Neural cell (in vitro differentiated cells): Measurements from ENCODE around the gene UNK. TPM values are rescaled to one million over a fixed set of nuclear protein-coding genes. Genes with fewer than 3 reads are reported as not detected.

Source experiments
- H2AFZ ChIP-seq: fragments of 200-600, 300-800 bp; sonication (generic), shearing (Covaris generic); 2 replicates; pipeline ENCODE4 v1.6.0; 2014; ENCODE audit warnings: low read depth, mild to moderate bottlenecking, antibody characterized with exemption, low read length, moderate library complexity
- H3F3A ChIP-seq: fragments of 200-600 bp; shearing (Covaris generic); 2 replicates; pipeline ENCODE4 v1.6.1; 2016; ENCODE audit warnings: mild to moderate bottlenecking, moderate library complexity, mixed read lengths, antibody characterized with exemption, low read length; ENCODE audit not compliant: insufficient read depth, poor library complexity, severe bottlenecking
- H3K27ac ChIP-seq: fragments of 200-600, 300-800 bp; sonication (generic), shearing (Covaris generic); 2 replicates; pipeline ENCODE4 v1.5.1; 2014; ENCODE audit warnings: mild to moderate bottlenecking, low read length, moderate library complexity
- H3K27me3 ChIP-seq: fragments of 300-800, 200-600 bp; sonication (generic), shearing (Covaris generic); 2 replicates; pipeline ENCODE4 v1.6.0; 2014; ENCODE audit warnings: mild to moderate bottlenecking, low read depth, low read length, moderate library complexity; ENCODE audit not compliant: insufficient read depth
- H3K36me3 ChIP-seq: fragments of 300-800, 200-600 bp; sonication (generic), shearing (Covaris generic); 2 replicates; pipeline ENCODE4 v1.5.1; 2014; ENCODE audit warnings: mild to moderate bottlenecking, antibody characterized with exemption, low read length, moderate library complexity; ENCODE audit not compliant: insufficient read depth
- H3K4me2 ChIP-seq: fragments of 300-800, 200-600 bp; sonication (generic), shearing (Covaris generic); 2 replicates; pipeline ENCODE4 v1.6.0; 2014; ENCODE audit warnings: mild to moderate bottlenecking, low read length
- H3K4me3 ChIP-seq: fragments of 300-800, 200-600 bp; sonication (generic), shearing (Covaris generic); 2 replicates; pipeline ENCODE4 v1.5.1; 2014; ENCODE audit warnings: mild to moderate bottlenecking, low read length, moderate library complexity
- H3K79me2 ChIP-seq: fragments of 200-600 bp; shearing (Covaris generic); replicated peaks from 2 replicates; pipeline ENCODE4 v1.6.0; 2014; ENCODE audit warnings: mild to moderate bottlenecking, low read length, moderate library complexity; ENCODE audit not compliant: insufficient read depth
- H3K9ac ChIP-seq: fragments of 300-800, 200-600 bp; sonication (generic), shearing (Covaris generic); 2 replicates; pipeline ENCODE4 v1.6.1; 2016; ENCODE audit warnings: mild to moderate bottlenecking, low read length, mixed read lengths
- H3K9me2 ChIP-seq: fragments of 200-600 bp; shearing (Covaris generic); 2 replicates; pipeline ENCODE4 v1.6.1; 2016; ENCODE audit warnings: mild to moderate bottlenecking, low read length, mixed read lengths; ENCODE audit not compliant: insufficient read depth
- H3K9me3 ChIP-seq: fragments of 200-600, 300-800 bp; sonication (generic), shearing (Covaris generic); 2 replicates; pipeline ENCODE4 v1.6.1; 2016; ENCODE audit warnings: mild to moderate bottlenecking, mixed run types, low read length, moderate library complexity, mixed read lengths
- H4K20me1 ChIP-seq: fragments of 200-600 bp; shearing (Covaris generic); 2 replicates; pipeline ENCODE4 v1.6.1; 2016; ENCODE audit warnings: mild to moderate bottlenecking, mixed run types; ENCODE audit not compliant: insufficient read depth
- EP300 ChIP-seq: fragments of 450-650 bp; conservative IDR thresholded peaks from 2 replicates; pipeline ENCODE4 v1.6.1; 2014; ENCODE audit warnings: antibody characterized with exemption, mild to moderate bottlenecking, moderate library complexity; ENCODE audit not compliant: poor library complexity, severe bottlenecking
- EZH2 ChIP-seq: fragments of 200-600, 300-800 bp; shearing (Covaris generic), sonication (generic); IDR thresholded peaks from 2 replicates; pipeline ENCODE4 v1.6.1; 2014; ENCODE audit warnings: antibody characterized with exemption, low read length, borderline replicate concordance, mild to moderate bottlenecking; ENCODE audit not compliant: insufficient read depth, poor library complexity, severe bottlenecking
- MXI1 ChIP-seq: fragments of 450-650 bp; conservative IDR thresholded peaks from 2 replicates; pipeline ENCODE4 v1.6.1; 2014; ENCODE audit warnings: antibody characterized with exemption, mild to moderate bottlenecking; ENCODE audit not compliant: poor library complexity, severe bottlenecking
- POLR2AphosphoS5 ChIP-seq: IDR thresholded peaks from 2 replicates; pipeline ENCODE4 v1.6.1; 2012
- RAD21 ChIP-seq: fragments of 450-650 bp; conservative IDR thresholded peaks from 2 replicates; pipeline ENCODE4 v1.6.1; 2014; ENCODE audit warnings: antibody characterized with exemption, mild to moderate bottlenecking, moderate library complexity
- REST ChIP-seq: IDR thresholded peaks from 2 replicates; pipeline ENCODE4 v1.6.1; 2012; ENCODE audit warnings: borderline replicate concordance
- SMC3 ChIP-seq: fragments of 450-650 bp; conservative IDR thresholded peaks from 2 replicates; pipeline ENCODE4 v1.6.1; 2014; ENCODE audit warnings: antibody characterized with exemption, mild to moderate bottlenecking, moderate library complexity; ENCODE audit not compliant: poor library complexity
- TAF1 ChIP-seq: IDR thresholded peaks from 2 replicates; pipeline ENCODE4 v1.6.1; 2012; ENCODE audit warnings: low read depth
- polyA plus RNA-seq: library from polyadenylated mRNA; depleted of rRNA; stranded (reverse); fragments of >200 nt; gene quantifications from 2 replicates; pipeline ENCODE4 v1.2.3, GENCODE V29; 2014
- TF ChIP-seq, protein P1 (sequence below): fragments of 450-650 bp; IDR thresholded peaks from 2 replicates; pipeline ENCODE4 v1.5.1; 2014; ENCODE audit warnings: antibody characterized with exemption, mild to moderate bottlenecking, moderate library complexity; ENCODE audit not compliant: poor library complexity, severe bottlenecking

The UNK gene
- polyA plus RNA-seq, 1 donor from 2014 or later = 29.9 TPM

GRCh38 chr17:75754378-75755204 is 30.0 kb upstream of the UNK start:
- H3K27ac ChIP-seq = no peak overlapping the region
- H3K27me3 ChIP-seq = no peaks in the 10 kb centered on the region
- no peaks in the 10 kb centered on the region for H3K79me2 ChIP-seq
- H3K9me2 ChIP-seq = no peaks in the 10 kb centered on the region
- no peaks in the 10 kb centered on the region for H3K36me3 ChIP-seq
- H2AFZ ChIP-seq = no peak overlapping the region
- no peak overlapping the region for H3K4me2 ChIP-seq
- H3K9me3 ChIP-seq = no peaks in the 10 kb centered on the region
- TF ChIP-seq SMC3 (no peak), RAD21 (no peak), REST (no peak), EZH2 (no peak), TAF1 (no peak), EP300 (no peak), POLR2AphosphoS5 (no peak), MXI1 (no peak)
- TF ChIP-seq, protein P1, sequence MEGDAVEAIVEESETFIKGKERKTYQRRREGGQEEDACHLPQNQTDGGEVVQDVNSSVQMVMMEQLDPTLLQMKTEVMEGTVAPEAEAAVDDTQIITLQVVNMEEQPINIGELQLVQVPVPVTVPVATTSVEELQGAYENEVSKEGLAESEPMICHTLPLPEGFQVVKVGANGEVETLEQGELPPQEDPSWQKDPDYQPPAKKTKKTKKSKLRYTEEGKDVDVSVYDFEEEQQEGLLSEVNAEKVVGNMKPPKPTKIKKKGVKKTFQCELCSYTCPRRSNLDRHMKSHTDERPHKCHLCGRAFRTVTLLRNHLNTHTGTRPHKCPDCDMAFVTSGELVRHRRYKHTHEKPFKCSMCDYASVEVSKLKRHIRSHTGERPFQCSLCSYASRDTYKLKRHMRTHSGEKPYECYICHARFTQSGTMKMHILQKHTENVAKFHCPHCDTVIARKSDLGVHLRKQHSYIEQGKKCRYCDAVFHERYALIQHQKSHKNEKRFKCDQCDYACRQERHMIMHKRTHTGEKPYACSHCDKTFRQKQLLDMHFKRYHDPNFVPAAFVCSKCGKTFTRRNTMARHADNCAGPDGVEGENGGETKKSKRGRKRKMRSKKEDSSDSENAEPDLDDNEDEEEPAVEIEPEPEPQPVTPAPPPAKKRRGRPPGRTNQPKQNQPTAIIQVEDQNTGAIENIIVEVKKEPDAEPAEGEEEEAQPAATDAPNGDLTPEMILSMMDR = no peak
- no peak overlapping the region for H3K4me3 ChIP-seq
- no peaks in the 10 kb centered on the region for H4K20me1 ChIP-seq
- no peaks in the 10 kb centered on the region for H3F3A ChIP-seq
- no peak overlapping the region for H3K9ac ChIP-seq

DNA sequence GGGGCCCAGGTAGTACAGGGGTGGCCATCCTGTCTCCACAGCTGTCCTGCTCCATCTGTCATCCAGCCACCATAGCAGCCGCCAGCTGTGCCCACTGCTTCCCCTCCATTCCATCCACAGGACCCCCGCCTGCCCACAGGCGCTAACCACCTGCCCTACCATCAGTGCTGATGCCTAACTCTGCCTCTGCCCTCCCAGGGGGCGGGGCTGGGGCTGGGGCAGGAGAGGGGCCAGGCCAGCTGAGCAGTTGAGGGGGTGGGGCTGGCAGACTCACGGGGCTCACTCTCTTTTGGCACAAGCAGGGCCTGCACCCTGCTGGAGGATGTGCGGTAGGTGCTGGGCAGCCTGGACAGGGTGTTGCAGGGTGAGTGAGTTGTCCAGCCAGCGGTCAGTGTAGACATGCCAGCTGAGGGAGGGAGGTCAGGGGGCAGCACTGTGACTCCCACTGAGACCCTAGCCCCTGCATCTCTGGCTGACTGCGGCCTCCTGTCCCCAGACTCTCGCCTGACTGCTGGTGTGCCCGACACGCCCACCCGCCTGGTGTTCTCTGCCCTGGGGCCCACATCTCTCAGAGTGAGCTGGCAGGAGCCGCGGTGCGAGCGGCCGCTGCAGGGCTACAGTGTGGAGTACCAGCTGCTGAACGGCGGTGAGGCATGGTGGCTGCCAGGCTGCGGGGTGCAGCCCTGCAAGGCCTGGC is 29.3 kb upstream of the UNK start:
- Histone ChIP-seq H3K27ac (no peak overlapping the region), H3K4me3 (no peak overlapping the region), H3K79me2 (no peaks in the 10 kb centered on the region), H3K9ac (no peak overlapping the region), H3K27me3 (no peaks in the 10 kb centered on the region), H2AFZ (no peak overlapping the region), H3K4me2 (no peak overlapping the region), H3F3A (no peaks in the 10 kb centered on the region), H3K9me3 (no peaks in the 10 kb centered on the region), H4K20me1 (no peaks in the 10 kb centered on the region), H3K9me2 (no peaks in the 10 kb centered on the region), H3K36me3 (no peaks in the 10 kb centered on the region)
- TF ChIP-seq EZH2 = no peak
- no peak for TF ChIP-seq TAF1
